ENCODE data around the gene ADAMTS17. TPM values are rescaled to one million over a fixed set of nuclear protein-coding genes. Genes with fewer than 3 reads are reported as not detected.
A peak's percentile ranks its signal among the peaks of the same experiment; 100 is the strongest.
"Not testable (repeated sequence)": the region's sequence is repeated elsewhere in the genome, so short reads cannot be mapped to it uniquely, and the experiment has no call there.

The ADAMTS17 gene
- total and polyA plus RNA-seq, 4 donors: 0.28 to 46.9 (median 9.1) TPM

DNA sequence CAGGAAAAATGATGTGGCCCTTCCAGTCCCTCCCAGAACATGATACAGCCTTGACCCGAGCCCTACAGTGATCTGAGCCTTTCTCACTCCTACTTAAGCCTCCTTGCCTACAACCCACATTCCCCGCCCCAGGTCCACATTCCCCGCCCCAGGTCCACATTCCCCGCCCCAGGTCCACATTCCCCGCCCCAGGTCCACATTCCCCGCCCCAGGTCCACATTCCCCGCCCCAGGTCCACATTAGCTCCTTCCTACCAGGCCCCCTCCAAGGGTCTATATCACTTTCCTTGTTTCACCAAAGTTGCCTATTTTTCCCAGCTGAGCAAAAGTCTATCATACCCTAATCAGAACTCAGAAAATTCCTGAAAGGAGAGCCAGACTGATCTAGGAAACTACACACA is 2.3 kb downstream of the ADAMTS17 start:
- peaks cover 4 to 21% (median 12%) of the 10 kb centered on the region in 4 donors for H3K4me1 ChIP-seq (ENCODE audit: control insufficient read depth in 4 of 4, insufficient read depth in 4 of 4, low read length in 3 of 4)
- H3K4me3 ChIP-seq (ENCODE audit: low read depth in 1 of 3, low read length in 3 of 3); H3K9ac ChIP-seq (ENCODE audit: low read depth in 1 of 2, low read length in 2 of 2); DNase-seq (ENCODE audit: low spot score); H3K27me3 ChIP-seq (ENCODE audit: control insufficient read depth in 4 of 4, insufficient read depth in 4 of 4, low read length in 3 of 4); H3K36me3 ChIP-seq (ENCODE audit: control insufficient read depth in 4 of 4, insufficient read depth in 3 of 4, low read depth in 1 of 4, low read length in 3 of 4); H3K27ac ChIP-seq (ENCODE audit: low read depth in 1 of 2, low read length in 2 of 2); H3K9me3 ChIP-seq (ENCODE audit: control insufficient read depth in 4 of 4, low read length in 3 of 4): not testable (repeated sequence)
- peak; percentile 77 for TF ChIP-seq HNF4G (IDR thresholded peaks at IDR 0.05)
- TF ChIP-seq HNF4A (conservative IDR thresholded peaks at IDR 0.05): peak; percentile 40 to 96
- TF ChIP-seq RXRA (IDR thresholded peaks at IDR 0.05): peak in 1 of 2 donors; percentile 9
- 78% methylated on average over 7 of the region's 7 CpGs for WGBS

GRCh38 chr15:100338971-100339444 is 2.8 kb downstream of the ADAMTS17 start:
- Histone ChIP-seq H3K36me3 (ENCODE audit: control insufficient read depth in 4 of 4, insufficient read depth in 3 of 4, low read depth in 1 of 4, low read length in 3 of 4) (no peaks in the 10 kb centered on the region), H3K4me3 (ENCODE audit: low read depth in 1 of 3, low read length in 3 of 3) (no peak overlapping the region), H3K27me3 (ENCODE audit: control insufficient read depth in 4 of 4, insufficient read depth in 4 of 4, low read length in 3 of 4) (no peaks in the 10 kb centered on the region), H3K27ac (ENCODE audit: low read depth in 1 of 2, low read length in 2 of 2) (no peak overlapping the region), H3K9me3 (ENCODE audit: control insufficient read depth in 4 of 4, low read length in 3 of 4) (no peaks in the 10 kb centered on the region), H3K4me1 (ENCODE audit: control insufficient read depth in 4 of 4, insufficient read depth in 4 of 4, low read length in 3 of 4) (peaks cover 4 to 21% (median 12%) of the 10 kb centered on the region in 4 donors), H3K9ac (ENCODE audit: low read depth in 1 of 2, low read length in 2 of 2) (no peak overlapping the region)
- no peak for DNase-seq (ENCODE audit: low spot score)
- no peak for TF ChIP-seq TAF1 (conservative IDR thresholded peaks at IDR 0.05)
- peak; percentile 88 to 92 for TF ChIP-seq RAD21 (IDR thresholded peaks at IDR 0.05)
- peak; percentile 86 for TF ChIP-seq CTCF (IDR thresholded peaks at IDR 0.05; ENCODE audit: low read depth, low read length, missing input control)
- WGBS: 22% methylated on average over 10 of the region's 10 CpGs

DNA sequence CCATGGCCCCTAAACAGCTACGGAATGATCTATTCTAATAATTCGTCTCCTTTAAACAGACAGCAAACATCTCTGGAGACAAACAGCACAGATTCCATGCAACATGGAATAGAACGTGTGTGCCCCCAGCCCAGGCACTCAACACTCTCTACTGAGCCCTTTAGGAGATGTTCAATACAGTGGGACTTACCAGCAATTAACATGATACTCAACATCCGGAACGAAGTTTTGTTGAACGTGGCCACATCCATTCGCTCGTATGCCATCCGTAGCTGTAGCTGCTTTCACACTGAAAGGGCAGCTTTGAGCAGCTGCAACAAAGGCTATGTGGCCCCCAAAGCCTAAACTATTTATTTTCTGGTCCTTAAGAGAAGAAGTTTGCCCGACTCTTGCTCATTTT is 3.5 kb downstream of the ADAMTS17 start:
- H3K27ac ChIP-seq (ENCODE audit: low read depth in 1 of 2, low read length in 2 of 2): no peak overlapping the region
- no peaks in the 10 kb centered on the region for H3K9me3 ChIP-seq (ENCODE audit: control insufficient read depth in 4 of 4, low read length in 3 of 4)
- no peak for DNase-seq (ENCODE audit: low spot score)
- H3K27me3 ChIP-seq (ENCODE audit: control insufficient read depth in 4 of 4, insufficient read depth in 4 of 4, low read length in 3 of 4): no peaks in the 10 kb centered on the region
- 88% methylated on average over 10 of the region's 10 CpGs for WGBS
- H3K9ac ChIP-seq (ENCODE audit: low read depth in 1 of 2, low read length in 2 of 2): no peak overlapping the region
- H3K36me3 ChIP-seq (ENCODE audit: control insufficient read depth in 4 of 4, insufficient read depth in 3 of 4, low read depth in 1 of 4, low read length in 3 of 4): no peaks in the 10 kb centered on the region
- H3K4me3 ChIP-seq (ENCODE audit: low read depth in 1 of 3, low read length in 3 of 3): no peak overlapping the region
- TF ChIP-seq RAD21 (IDR thresholded peaks at IDR 0.05) (no peak), SP1 (IDR thresholded peaks at IDR 0.05) (no peak), YY1 (IDR thresholded peaks at IDR 0.05) (no peak), RXRA (IDR thresholded peaks at IDR 0.05) (no peak), FOXA2 (IDR thresholded peaks at IDR 0.05) (no peak), JUND (IDR thresholded peaks at IDR 0.05) (no peak), FOXA1 (IDR thresholded peaks at IDR 0.05) (no peak)
- peaks cover 4 to 21% (median 12%) of the 10 kb centered on the region in 4 donors for H3K4me1 ChIP-seq (ENCODE audit: control insufficient read depth in 4 of 4, insufficient read depth in 4 of 4, low read length in 3 of 4)

GRCh38 chr15:100337096-100338044 is 4.4 kb downstream of the ADAMTS17 start:
- WGBS: 96% methylated on average over 17 of the region's 17 CpGs
- DNase-seq (ENCODE audit: low spot score): no peak
- peaks cover 4 to 19% (median 12%) of the 10 kb centered on the region in 4 donors for H3K4me1 ChIP-seq (ENCODE audit: control insufficient read depth in 4 of 4, insufficient read depth in 4 of 4, low read length in 3 of 4)
- no peaks in the 10 kb centered on the region for H3K27me3 ChIP-seq (ENCODE audit: control insufficient read depth in 4 of 4, insufficient read depth in 4 of 4, low read length in 3 of 4)
- no peaks in the 10 kb centered on the region for H3K36me3 ChIP-seq (ENCODE audit: control insufficient read depth in 4 of 4, insufficient read depth in 3 of 4, low read depth in 1 of 4, low read length in 3 of 4)
- no peaks in the 10 kb centered on the region for H3K9me3 ChIP-seq (ENCODE audit: control insufficient read depth in 4 of 4, low read length in 3 of 4)
- no peak overlapping the region for H3K4me3 ChIP-seq (ENCODE audit: low read depth in 1 of 3, low read length in 3 of 3)
- no peak overlapping the region for H3K9ac ChIP-seq (ENCODE audit: low read depth in 1 of 2, low read length in 2 of 2)
- no peak overlapping the region for H3K27ac ChIP-seq (ENCODE audit: low read depth in 1 of 2, low read length in 2 of 2)
- TF ChIP-seq HNF4G (IDR thresholded peaks at IDR 0.05) (no peak), SP1 (IDR thresholded peaks at IDR 0.05) (no peak), JUND (IDR thresholded peaks at IDR 0.05) (no peak), FOXA2 (IDR thresholded peaks at IDR 0.05) (no peak), EGR1 (IDR thresholded peaks at IDR 0.05; ENCODE audit: low read depth in 2 of 2) (no peak), MAX (IDR thresholded peaks at IDR 0.05) (no peak), REST (IDR thresholded peaks at IDR 0.05) (no peak), TAF1 (conservative IDR thresholded peaks at IDR 0.05) (no peak), RXRA (IDR thresholded peaks at IDR 0.05) (no peak), GABPA (IDR thresholded peaks at IDR 0.05 in 1 of 2, conservative IDR thresholded peaks at IDR 0.05 in 1 of 2) (no peak), FOXA1 (IDR thresholded peaks at IDR 0.05) (no peak), HNF4A (conservative IDR thresholded peaks at IDR 0.05) (no peak)
